Measurements from ENCODE around the gene SERPINA9. TPM values are rescaled to one million over a fixed set of nuclear protein-coding genes. Genes with fewer than 3 reads are reported as not detected.
A peak's percentile ranks its signal among the peaks of the same experiment; 100 is the strongest.

The SERPINA9 gene
- polyA plus RNA-seq, 1 donor (not counting 4 experiments of a cell fraction or from before 2014, with no cell fraction given) = 0.05 TPM

DNA sequence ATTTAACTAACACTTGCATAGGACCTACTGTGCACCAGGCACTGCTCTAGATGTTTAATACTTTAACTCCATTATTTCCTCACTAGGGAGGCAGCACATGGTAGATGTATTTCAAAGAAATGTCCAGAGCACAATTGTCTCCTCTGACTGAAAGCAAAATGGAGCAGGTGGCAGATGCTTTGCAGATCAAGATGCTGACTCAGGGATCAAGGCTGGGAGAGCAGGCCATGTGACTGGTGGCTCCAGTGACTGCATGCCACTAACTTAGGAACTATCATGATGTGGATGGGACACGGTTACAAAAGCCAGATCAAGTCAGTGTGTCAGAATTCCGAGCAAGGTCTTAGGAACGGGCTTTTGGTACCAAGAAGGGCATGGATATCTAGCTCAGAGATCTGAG, 51.6 kb downstream of the SERPINA9 start:
- Histone ChIP-seq H3K9ac (ENCODE audit: control insufficient read depth, extremely low read depth, insufficient read depth, low read length) (no peak overlapping the region), H3K4me1 (ENCODE audit: control insufficient read depth, extremely low read depth, insufficient read depth, low read length) (peaks cover 10% of the 10 kb centered on the region), H3K27ac (ENCODE audit: control insufficient read depth, insufficient read depth, low read length) (no peak overlapping the region), H4K20me1 (ENCODE audit: control insufficient read depth, extremely low read depth, insufficient read depth, low read length) (no peaks in the 10 kb centered on the region), H3K79me2 (ENCODE audit: control insufficient read depth, insufficient read depth, low read length) (no peaks in the 10 kb centered on the region), H3K9me1 (ENCODE audit: control insufficient read depth, extremely low read depth, insufficient read depth, low read length) (no peaks in the 10 kb centered on the region), H3K4me2 (ENCODE audit: control insufficient read depth, extremely low read depth, insufficient read depth, low read depth, low read length) (no peak overlapping the region), H3K9me3 (ENCODE audit: control insufficient read depth, low read depth, low read length) (no peaks in the 10 kb centered on the region), H3K27me3 (ENCODE audit: control insufficient read depth, extremely low read depth, insufficient read depth, low read length) (no peaks in the 10 kb centered on the region), H3K4me3 (ENCODE audit: control insufficient read depth in 2 of 3, extremely low read depth in 1 of 3, insufficient read depth in 2 of 3, low read depth in 1 of 3, low read length in 3 of 3) (no peak overlapping the region), H2AFZ (ENCODE audit: control insufficient read depth, low read length) (no peak overlapping the region), H3K36me3 (ENCODE audit: control insufficient read depth in 2 of 2, extremely low read depth in 1 of 2, insufficient read depth in 2 of 2, low read length in 2 of 2) (no peaks in the 10 kb centered on the region)
- dilution Hi-C loops (cut with MboI; ENCODE audit: extremely low pct_ligation_motif_present, low sequenced_read_pairs) = no loop called here
- TF ChIP-seq EZH2 (IDR thresholded peaks at IDR 0.05; ENCODE audit: low read length) = no peak
- TF ChIP-seq, protein P1, sequence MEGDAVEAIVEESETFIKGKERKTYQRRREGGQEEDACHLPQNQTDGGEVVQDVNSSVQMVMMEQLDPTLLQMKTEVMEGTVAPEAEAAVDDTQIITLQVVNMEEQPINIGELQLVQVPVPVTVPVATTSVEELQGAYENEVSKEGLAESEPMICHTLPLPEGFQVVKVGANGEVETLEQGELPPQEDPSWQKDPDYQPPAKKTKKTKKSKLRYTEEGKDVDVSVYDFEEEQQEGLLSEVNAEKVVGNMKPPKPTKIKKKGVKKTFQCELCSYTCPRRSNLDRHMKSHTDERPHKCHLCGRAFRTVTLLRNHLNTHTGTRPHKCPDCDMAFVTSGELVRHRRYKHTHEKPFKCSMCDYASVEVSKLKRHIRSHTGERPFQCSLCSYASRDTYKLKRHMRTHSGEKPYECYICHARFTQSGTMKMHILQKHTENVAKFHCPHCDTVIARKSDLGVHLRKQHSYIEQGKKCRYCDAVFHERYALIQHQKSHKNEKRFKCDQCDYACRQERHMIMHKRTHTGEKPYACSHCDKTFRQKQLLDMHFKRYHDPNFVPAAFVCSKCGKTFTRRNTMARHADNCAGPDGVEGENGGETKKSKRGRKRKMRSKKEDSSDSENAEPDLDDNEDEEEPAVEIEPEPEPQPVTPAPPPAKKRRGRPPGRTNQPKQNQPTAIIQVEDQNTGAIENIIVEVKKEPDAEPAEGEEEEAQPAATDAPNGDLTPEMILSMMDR (optimal IDR thresholded peaks at IDR 0.05 in 1 of 3, IDR thresholded peaks at IDR 0.05 in 1 of 3, conservative IDR thresholded peaks at IDR 0.05 in 1 of 3; ENCODE audit: extremely low read depth in 1 of 3, insufficient read depth in 2 of 3, low read length in 3 of 3) = no peak
- no peak for FAIRE-seq
- DNase-seq (ENCODE audit: low read depth, low spot score) = no peak

GRCh38 chr14:94423453-94424056, 52.4 kb downstream of the SERPINA9 start:
- Histone ChIP-seq H2AFZ (ENCODE audit: control insufficient read depth, low read length) (peak overlapping the region; percentile 79), H3K9me3 (ENCODE audit: control insufficient read depth, low read depth, low read length) (no peaks in the 10 kb centered on the region), H3K27me3 (ENCODE audit: control insufficient read depth, extremely low read depth, insufficient read depth, low read length) (no peaks in the 10 kb centered on the region), H4K20me1 (ENCODE audit: control insufficient read depth, extremely low read depth, insufficient read depth, low read length) (no peaks in the 10 kb centered on the region), H3K4me1 (ENCODE audit: control insufficient read depth, extremely low read depth, insufficient read depth, low read length) (peaks cover 10% of the 10 kb centered on the region), H3K4me2 (ENCODE audit: control insufficient read depth, extremely low read depth, insufficient read depth, low read depth, low read length) (peak overlapping the region; percentile 55), H3K4me3 (ENCODE audit: control insufficient read depth in 2 of 3, extremely low read depth in 1 of 3, insufficient read depth in 2 of 3, low read depth in 1 of 3, low read length in 3 of 3) (no peak overlapping the region), H3K36me3 (ENCODE audit: control insufficient read depth in 2 of 2, extremely low read depth in 1 of 2, insufficient read depth in 2 of 2, low read length in 2 of 2) (no peaks in the 10 kb centered on the region), H3K79me2 (ENCODE audit: control insufficient read depth, insufficient read depth, low read length) (no peaks in the 10 kb centered on the region), H3K9ac (ENCODE audit: control insufficient read depth, extremely low read depth, insufficient read depth, low read length) (no peak overlapping the region), H3K9me1 (ENCODE audit: control insufficient read depth, extremely low read depth, insufficient read depth, low read length) (no peaks in the 10 kb centered on the region), H3K27ac (ENCODE audit: control insufficient read depth, insufficient read depth, low read length) (no peak overlapping the region)
- dilution Hi-C loops (cut with MboI; ENCODE audit: extremely low pct_ligation_motif_present, low sequenced_read_pairs) = no loop called here
- peak; percentile 41 for DNase-seq (ENCODE audit: low read depth, low spot score)
- TF ChIP-seq EZH2 (IDR thresholded peaks at IDR 0.05; ENCODE audit: low read length) = no peak
- TF ChIP-seq, protein P1 (optimal IDR thresholded peaks at IDR 0.05 in 1 of 3, IDR thresholded peaks at IDR 0.05 in 1 of 3, conservative IDR thresholded peaks at IDR 0.05 in 1 of 3; ENCODE audit: extremely low read depth in 1 of 3, insufficient read depth in 2 of 3, low read length in 3 of 3) = peak; percentile 73 to 80 (median 76)
- peak; percentile 53 for FAIRE-seq
